ENCODE results near the gene CELF4. TPM values are rescaled to one million over a fixed set of nuclear protein-coding genes. Genes with fewer than 3 reads are reported as not detected.
A peak's percentile ranks its signal among the peaks of the same experiment; 100 is the strongest.

Gene CELF4
- total and polyA plus RNA-seq, 9 donors: 0.18 to 2.0 (median 1.1) TPM

- H3K4me1 ChIP-seq (ENCODE audit: control insufficient read depth, insufficient read depth, low read length): peaks cover 2% of the 10 kb centered on the region
- WGBS (ENCODE audit: insufficient coverage): 74% methylated on average over 5 of the region's 10 CpGs
- no peak overlapping the region for H3K27ac ChIP-seq (ENCODE audit: low read length)
- H3K9me3 ChIP-seq (replicated peaks; ENCODE audit: control insufficient read depth, low read depth, low read length): no peaks in the 10 kb centered on the region
- H3K4me3 ChIP-seq (ENCODE audit: low read length): no peak overlapping the region
- DNase-seq: no peak
- H3K27me3 ChIP-seq (ENCODE audit: control insufficient read depth, insufficient read depth, low read length): peaks cover 18% of the 10 kb centered on the region
- H3K36me3 ChIP-seq (ENCODE audit: control insufficient read depth, insufficient read depth, low read length): no peaks in the 10 kb centered on the region
These were observed 318.0 kb downstream of the CELF4 start for GRCh38 chr18:37247497-37248161.

GRCh38 chr18:37246779-37247340 lies 318.7 kb downstream of the CELF4 start:
- H3K27me3 ChIP-seq (ENCODE audit: control insufficient read depth, insufficient read depth, low read length): peaks cover 16% of the 10 kb centered on the region
- H3K9me3 ChIP-seq (replicated peaks; ENCODE audit: control insufficient read depth, low read depth, low read length): no peaks in the 10 kb centered on the region
- peaks cover 10% of the 10 kb centered on the region for H3K4me1 ChIP-seq (ENCODE audit: control insufficient read depth, insufficient read depth, low read length)
- WGBS (ENCODE audit: insufficient coverage): 93% methylated on average over 5 of the region's 13 CpGs
- DNase-seq: no peak
- no peaks in the 10 kb centered on the region for H3K36me3 ChIP-seq (ENCODE audit: control insufficient read depth, insufficient read depth, low read length)
- no peak overlapping the region for H3K4me3 ChIP-seq (ENCODE audit: low read length)
- H3K27ac ChIP-seq (ENCODE audit: low read length): no peak overlapping the region

- no peak for DNase-seq
- Histone ChIP-seq H3K27me3 (ENCODE audit: control insufficient read depth, insufficient read depth, low read length) (peaks cover 9% of the 10 kb centered on the region), H3K27ac (ENCODE audit: low read length) (no peak overlapping the region), H3K9me3 (replicated peaks; ENCODE audit: control insufficient read depth, low read depth, low read length) (no peaks in the 10 kb centered on the region), H3K4me1 (ENCODE audit: control insufficient read depth, insufficient read depth, low read length) (peaks cover 13% of the 10 kb centered on the region), H3K36me3 (ENCODE audit: control insufficient read depth, insufficient read depth, low read length) (no peaks in the 10 kb centered on the region), H3K4me3 (ENCODE audit: low read length) (no peak overlapping the region)
- WGBS (ENCODE audit: insufficient coverage): 60% methylated on average over 2 of the region's 13 CpGs
These were observed 321.0 kb downstream of the CELF4 start for GRCh38 chr18:37244618-37245017.

GRCh38 chr18:37243741-37244140 lies 321.9 kb downstream of the CELF4 start:
- no peak overlapping the region for H3K27ac ChIP-seq (ENCODE audit: low read length)
- H3K4me3 ChIP-seq (ENCODE audit: low read length): no peak overlapping the region
- WGBS (ENCODE audit: insufficient coverage): 4% methylated on average over 28 of the region's 36 CpGs
- H3K4me1 ChIP-seq (ENCODE audit: control insufficient read depth, insufficient read depth, low read length): peaks cover 13% of the 10 kb centered on the region
- peak; percentile 59 for DNase-seq
- H3K36me3 ChIP-seq (ENCODE audit: control insufficient read depth, insufficient read depth, low read length): no peaks in the 10 kb centered on the region
- no peaks in the 10 kb centered on the region for H3K9me3 ChIP-seq (replicated peaks; ENCODE audit: control insufficient read depth, low read depth, low read length)
- peaks cover 9% of the 10 kb centered on the region for H3K27me3 ChIP-seq (ENCODE audit: control insufficient read depth, insufficient read depth, low read length)

- Histone ChIP-seq H3K9me3 (replicated peaks; ENCODE audit: control insufficient read depth, low read depth, low read length) (no peaks in the 10 kb centered on the region), H3K36me3 (ENCODE audit: control insufficient read depth, insufficient read depth, low read length) (no peaks in the 10 kb centered on the region), H3K27ac (ENCODE audit: low read length) (no peak overlapping the region), H3K4me3 (ENCODE audit: low read length) (no peak overlapping the region), H3K27me3 (ENCODE audit: control insufficient read depth, insufficient read depth, low read length) (peaks cover 9% of the 10 kb centered on the region), H3K4me1 (ENCODE audit: control insufficient read depth, insufficient read depth, low read length) (peaks cover 13% of the 10 kb centered on the region)
- peak; percentile 47 for DNase-seq
- WGBS (ENCODE audit: insufficient coverage): 45% methylated on average over 1 of the region's 4 CpGs
These were observed 322.6 kb downstream of the CELF4 start for GRCh38 chr18:37242826-37243560.

GRCh38 chr18:37242091-37242490 lies 323.5 kb downstream of the CELF4 start:
- WGBS (ENCODE audit: insufficient coverage): 39% methylated on average over 4 of the region's 6 CpGs
- no peaks in the 10 kb centered on the region for H3K9me3 ChIP-seq (replicated peaks; ENCODE audit: control insufficient read depth, low read depth, low read length)
- peaks cover 9% of the 10 kb centered on the region for H3K27me3 ChIP-seq (ENCODE audit: control insufficient read depth, insufficient read depth, low read length)
- H3K27ac ChIP-seq (ENCODE audit: low read length): no peak overlapping the region
- H3K36me3 ChIP-seq (ENCODE audit: control insufficient read depth, insufficient read depth, low read length): no peaks in the 10 kb centered on the region
- no peak for DNase-seq
- H3K4me1 ChIP-seq (ENCODE audit: control insufficient read depth, insufficient read depth, low read length): peaks cover 13% of the 10 kb centered on the region
- H3K4me3 ChIP-seq (ENCODE audit: low read length): no peak overlapping the region

- Histone ChIP-seq H3K36me3 (ENCODE audit: control insufficient read depth, insufficient read depth, low read length) (no peaks in the 10 kb centered on the region), H3K4me3 (ENCODE audit: low read length) (no peak overlapping the region), H3K27ac (ENCODE audit: low read length) (no peak overlapping the region), H3K9me3 (replicated peaks; ENCODE audit: control insufficient read depth, low read depth, low read length) (no peaks in the 10 kb centered on the region), H3K27me3 (ENCODE audit: control insufficient read depth, insufficient read depth, low read length) (peaks cover 2% of the 10 kb centered on the region), H3K4me1 (ENCODE audit: control insufficient read depth, insufficient read depth, low read length) (peaks cover 13% of the 10 kb centered on the region)
- DNase-seq: no peak
- 86% methylated on average over 5 of the region's 6 CpGs for WGBS (ENCODE audit: insufficient coverage)
These were observed 327.1 kb downstream of the CELF4 start for GRCh38 chr18:37238282-37239108.

GRCh38 chr18:37235583-37235982 lies 330.0 kb downstream of the CELF4 start:
- no peaks in the 10 kb centered on the region for H3K4me1 ChIP-seq (ENCODE audit: control insufficient read depth, insufficient read depth, low read length)
- no peaks in the 10 kb centered on the region for H3K27me3 ChIP-seq (ENCODE audit: control insufficient read depth, insufficient read depth, low read length)
- WGBS (ENCODE audit: insufficient coverage): 86% methylated on average over 1 of the region's 2 CpGs
- H3K9me3 ChIP-seq (replicated peaks; ENCODE audit: control insufficient read depth, low read depth, low read length): no peaks in the 10 kb centered on the region
- no peak overlapping the region for H3K27ac ChIP-seq (ENCODE audit: low read length)
- H3K4me3 ChIP-seq (ENCODE audit: low read length): no peak overlapping the region
- no peaks in the 10 kb centered on the region for H3K36me3 ChIP-seq (ENCODE audit: control insufficient read depth, insufficient read depth, low read length)
- DNase-seq: no peak

GRCh38 chr18:37231251-37231650 lies 334.3 kb downstream of the CELF4 start:
- H3K4me3 ChIP-seq (ENCODE audit: low read length): no peak overlapping the region
- no peaks in the 10 kb centered on the region for H3K4me1 ChIP-seq (ENCODE audit: control insufficient read depth, insufficient read depth, low read length)
- DNase-seq: no peak
- no peaks in the 10 kb centered on the region for H3K9me3 ChIP-seq (replicated peaks; ENCODE audit: control insufficient read depth, low read depth, low read length)
- no peak overlapping the region for H3K27ac ChIP-seq (ENCODE audit: low read length)
- WGBS (ENCODE audit: insufficient coverage): 29% methylated on average over 2 of the region's 3 CpGs
- no peaks in the 10 kb centered on the region for H3K27me3 ChIP-seq (ENCODE audit: control insufficient read depth, insufficient read depth, low read length)
- no peaks in the 10 kb centered on the region for H3K36me3 ChIP-seq (ENCODE audit: control insufficient read depth, insufficient read depth, low read length)

GRCh38 chr18:37230768-37231167 lies 334.8 kb downstream of the CELF4 start:
- H3K4me3 ChIP-seq (ENCODE audit: low read length): no peak overlapping the region
- no peaks in the 10 kb centered on the region for H3K36me3 ChIP-seq (ENCODE audit: control insufficient read depth, insufficient read depth, low read length)
- no peak for DNase-seq
- H3K9me3 ChIP-seq (replicated peaks; ENCODE audit: control insufficient read depth, low read depth, low read length): no peaks in the 10 kb centered on the region
- H3K27ac ChIP-seq (ENCODE audit: low read length): no peak overlapping the region
- H3K4me1 ChIP-seq (ENCODE audit: control insufficient read depth, insufficient read depth, low read length): no peaks in the 10 kb centered on the region
- no peaks in the 10 kb centered on the region for H3K27me3 ChIP-seq (ENCODE audit: control insufficient read depth, insufficient read depth, low read length)
- 54% methylated on average over 3 of the region's 3 CpGs for WGBS (ENCODE audit: insufficient coverage)

Data from muscle of leg (tissue), 11 donors.